NCI-H187 (cell line): ENCODE results near the gene TUFM.
"Not testable (repeated sequence)": the region's sequence is repeated elsewhere in the genome, so short reads cannot be mapped to it uniquely, and the experiment has no call there.

Source experiments
- DNase-seq, 2 experiments: peaks; one replicate each; lab custom pipeline; 2025; lab: John Stamatoyannopoulos, UW

The TUFM gene

DNA sequence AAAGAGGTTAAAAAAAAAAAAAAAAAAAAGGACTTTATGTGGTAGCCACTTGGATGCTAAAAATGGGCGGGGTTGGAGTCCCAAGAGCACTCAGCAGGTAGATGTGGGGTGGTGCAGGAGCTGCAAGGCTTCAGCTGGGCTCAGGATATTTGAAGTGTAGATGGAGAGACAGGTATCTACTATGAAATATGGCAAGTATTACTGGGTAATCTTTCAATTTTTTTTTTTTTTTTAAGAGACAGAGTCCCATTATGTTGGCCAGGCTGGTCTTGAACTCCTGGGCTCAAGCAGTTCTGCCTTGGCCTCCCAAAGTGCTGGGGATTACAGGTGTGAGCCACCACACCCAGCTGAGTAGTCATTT, 7.6 kb downstream of the TUFM start:
- DNase-seq: no peak

DNA sequence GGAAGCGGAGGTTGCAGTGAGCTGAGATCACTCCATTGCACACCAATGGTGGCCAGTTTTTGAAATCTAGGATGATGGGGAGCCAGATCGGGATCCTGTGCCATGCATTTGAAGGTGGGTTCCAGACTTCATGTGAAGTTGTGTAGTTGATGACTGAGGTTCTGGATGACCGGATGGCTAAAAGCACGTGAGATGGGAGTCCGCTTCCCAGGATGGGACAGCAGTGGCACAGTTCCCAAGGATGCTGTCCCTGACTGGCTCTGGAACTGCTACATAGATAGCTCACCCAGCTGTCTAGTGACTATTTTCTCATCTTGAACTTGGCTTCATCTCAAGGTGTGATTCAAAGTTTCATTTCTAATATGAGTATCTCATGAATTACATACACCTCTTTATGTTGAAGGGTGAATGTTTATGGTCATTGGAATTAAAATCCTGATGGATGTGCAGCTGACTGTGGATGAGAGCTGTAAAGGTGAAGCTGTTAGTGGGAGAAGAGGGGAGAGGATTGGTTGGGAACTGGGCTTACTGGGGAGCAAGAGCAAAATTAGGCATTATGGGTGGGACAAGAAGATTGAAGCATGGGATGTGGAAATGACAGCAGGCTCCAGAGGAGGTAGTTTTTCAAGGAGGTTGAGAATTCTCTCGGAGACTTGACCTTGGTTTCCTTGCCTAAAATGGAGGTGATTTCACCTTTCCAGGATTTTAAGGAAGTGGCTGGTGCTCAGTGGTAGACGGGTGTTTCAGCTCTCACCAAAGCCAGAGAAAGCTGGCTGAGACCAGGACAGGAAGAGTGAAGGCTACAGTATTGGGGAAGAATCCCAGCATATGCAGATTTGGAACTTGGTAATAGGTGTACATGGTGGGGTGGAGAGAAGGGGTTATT, 8.2 kb downstream of the TUFM start:
- no peak for DNase-seq

DNA sequence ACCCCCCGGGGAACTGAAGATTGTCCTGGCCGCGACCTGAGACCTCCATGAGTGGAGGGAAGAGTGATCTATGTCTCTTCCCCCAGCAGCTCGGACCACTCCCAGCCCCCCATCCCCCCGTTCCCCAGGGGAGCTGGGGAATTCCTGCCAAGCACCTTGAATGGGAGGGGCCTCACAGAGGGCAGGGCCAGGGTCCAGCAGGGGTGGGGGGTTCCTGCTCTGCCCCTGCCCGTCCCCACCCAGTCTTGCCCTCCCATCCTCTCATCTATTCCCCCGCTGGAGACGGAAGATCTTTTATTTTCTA, 9.4 kb downstream of the TUFM start:
- DNase-seq: no peak

DNA sequence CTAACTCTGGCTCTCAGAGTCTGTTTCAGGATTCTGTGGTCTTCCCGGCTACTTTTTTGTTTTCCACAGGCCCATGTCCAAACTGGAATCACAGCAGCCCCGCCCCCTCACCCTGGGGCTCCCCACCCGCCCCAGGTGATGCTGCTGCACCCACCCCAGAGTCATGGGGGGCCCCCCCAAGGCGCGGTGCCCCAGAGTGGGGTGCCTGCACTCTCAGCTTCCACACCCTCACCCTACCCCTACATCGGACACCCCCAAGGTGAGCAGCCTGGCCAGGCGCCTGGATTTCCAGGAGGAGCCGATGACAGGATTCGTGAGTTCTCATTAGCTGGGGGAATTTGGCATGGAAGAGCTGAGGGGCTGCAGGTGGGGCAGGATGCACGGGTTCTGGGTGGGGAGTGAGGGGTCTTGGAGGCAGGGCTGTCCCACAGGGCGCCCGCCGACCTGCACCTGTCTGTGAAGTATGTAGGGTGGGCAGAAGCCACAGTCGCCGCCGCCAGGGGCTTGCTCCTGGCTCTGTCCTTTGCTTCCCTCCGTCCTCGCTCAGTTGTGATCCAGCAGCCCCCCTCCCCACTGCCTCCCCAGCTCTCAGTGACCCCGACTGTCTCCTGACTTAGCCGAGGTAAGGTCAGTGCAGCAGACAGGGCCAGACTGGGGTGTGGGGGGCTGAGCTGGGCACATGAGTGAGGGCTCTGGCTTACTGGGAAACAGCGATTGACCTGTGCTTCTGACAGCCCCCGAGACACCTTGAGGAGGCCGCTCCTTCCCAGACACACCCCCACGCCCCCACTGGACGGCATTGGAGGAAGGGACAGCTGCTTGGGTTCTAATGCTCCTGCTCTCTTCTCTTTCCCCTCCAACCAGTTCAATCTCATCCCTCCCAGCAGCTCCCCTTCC, 10.0 kb downstream of the TUFM start:
- no peak for DNase-seq

DNA sequence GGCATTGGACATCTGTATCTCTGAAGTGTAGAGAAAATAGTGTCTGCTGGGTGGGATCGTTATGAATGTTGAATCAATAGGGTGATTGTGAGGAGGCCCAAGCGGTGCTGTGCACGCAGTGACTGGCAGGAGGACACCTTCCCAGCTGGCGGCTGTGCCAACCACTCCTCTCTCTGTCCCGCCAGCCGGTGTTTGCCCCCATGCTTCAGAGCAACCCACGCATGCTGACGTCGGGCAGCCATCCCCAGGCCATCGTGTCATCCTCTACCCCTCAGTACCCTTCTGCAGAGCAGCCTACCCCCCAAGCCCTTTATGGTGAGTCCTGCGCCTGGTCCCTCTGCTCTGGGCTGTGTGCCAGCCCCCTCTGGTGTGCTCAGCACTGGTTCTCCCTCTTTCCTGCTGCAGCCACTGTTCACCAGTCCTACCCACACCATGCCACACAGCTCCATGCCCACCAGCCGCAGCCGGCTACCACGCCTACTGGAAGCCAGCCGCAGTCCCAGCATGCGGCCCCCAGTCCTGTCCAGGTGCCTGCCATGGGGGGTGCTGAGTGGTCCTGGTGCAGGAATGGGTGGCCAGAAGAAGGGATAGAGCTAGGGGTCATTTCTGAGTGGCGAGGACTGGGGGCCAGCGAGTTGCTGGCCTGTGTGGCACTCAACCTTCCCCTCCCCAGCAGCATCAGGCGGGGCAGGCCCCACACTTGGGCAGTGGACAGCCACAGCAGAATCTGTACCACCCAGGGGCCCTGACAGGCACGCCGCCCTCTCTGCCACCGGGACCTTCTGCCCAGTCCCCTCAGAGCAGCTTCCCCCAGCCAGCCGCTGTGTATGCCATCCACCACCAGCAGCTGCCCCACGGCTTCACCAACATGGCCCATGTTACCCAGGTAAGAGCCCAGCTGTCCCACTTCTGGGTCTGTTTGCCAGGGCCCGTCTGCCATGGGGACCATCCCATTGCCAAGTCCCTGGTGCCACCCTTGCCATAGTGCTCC, 11.0 kb downstream of the TUFM start:
- no peak for DNase-seq

DNA sequence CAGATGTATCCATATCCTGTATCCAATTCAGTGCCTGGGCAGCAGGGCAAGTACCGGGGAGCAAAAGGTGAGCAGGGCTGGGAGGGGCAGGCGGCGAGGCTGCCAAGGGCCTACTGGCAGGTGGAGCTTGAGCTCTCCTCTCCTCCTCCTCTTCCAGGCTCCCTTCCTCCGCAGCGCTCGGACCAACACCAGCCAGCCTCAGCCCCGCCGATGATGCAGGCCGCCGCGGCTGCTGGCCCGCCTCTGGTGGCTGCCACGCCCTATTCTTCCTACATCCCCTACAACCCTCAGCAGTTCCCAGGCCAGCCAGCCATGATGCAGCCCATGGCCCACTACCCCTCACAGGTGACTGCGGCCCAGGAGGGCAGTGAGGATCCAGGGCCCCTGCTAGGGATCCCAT, 11.8 kb downstream of the TUFM start:
- DNase-seq: no peak

DNA sequence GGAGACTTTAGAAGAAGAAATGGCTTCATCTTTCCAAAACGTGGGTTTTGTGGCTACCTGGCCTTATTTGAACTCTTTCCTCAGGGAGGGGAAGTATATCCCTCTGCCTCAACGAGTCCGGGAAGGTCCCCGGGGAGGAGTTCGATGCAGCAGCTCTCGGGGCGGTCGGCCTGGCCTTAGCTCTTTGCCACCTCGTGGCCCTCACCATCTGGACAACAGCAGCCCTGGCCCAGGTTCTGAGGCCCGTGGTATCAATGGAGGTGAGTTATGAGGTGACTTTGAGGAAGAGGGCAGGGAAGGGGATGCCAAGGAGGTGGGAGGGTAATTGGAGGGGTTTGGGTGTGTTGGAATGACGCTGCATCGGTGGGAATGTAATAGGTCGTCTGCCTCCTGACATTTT, 15.6 kb downstream of the TUFM start:
- DNase-seq: no peak

DNA sequence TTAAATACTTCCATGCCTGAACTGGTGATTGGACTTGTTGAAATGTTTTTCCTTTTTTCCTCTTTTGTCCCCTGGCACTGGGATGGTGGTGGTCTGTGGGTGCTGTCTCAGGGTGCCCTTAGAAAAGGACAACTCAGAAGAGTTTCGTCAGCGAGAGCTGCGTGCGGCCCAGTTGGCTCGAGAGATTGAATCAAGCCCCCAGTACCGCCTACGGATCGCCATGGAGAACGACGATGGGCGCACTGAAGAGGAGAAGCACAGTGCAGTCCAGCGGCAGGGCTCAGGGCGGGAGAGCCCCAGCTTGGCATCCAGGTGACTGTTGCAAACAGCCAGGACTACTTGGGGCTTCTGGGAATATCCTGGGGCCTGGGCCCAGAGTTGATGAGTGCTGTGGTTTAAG, 16.4 kb downstream of the TUFM start:
- no peak for DNase-seq

DNA sequence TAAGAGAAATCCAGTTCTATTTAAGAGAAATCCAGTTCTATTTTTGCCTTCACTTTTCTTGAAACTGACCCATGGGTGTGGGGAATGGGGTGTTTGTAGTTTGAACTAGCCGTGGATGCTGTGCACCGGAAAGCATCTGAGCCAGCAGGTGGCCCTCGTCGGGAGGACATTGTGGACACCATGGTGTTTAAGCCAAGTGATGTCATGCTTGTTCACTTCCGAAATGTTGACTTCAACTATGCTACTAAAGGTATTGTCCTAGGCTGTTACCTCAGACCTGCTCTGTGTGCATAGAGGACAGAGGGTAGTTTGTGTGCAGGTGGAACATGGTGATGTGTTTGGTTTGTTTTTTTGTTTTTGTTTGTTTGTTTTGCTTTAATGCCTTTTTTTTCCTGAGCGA, 20.0 kb downstream of the TUFM start:
- DNase-seq: no peak

DNA sequence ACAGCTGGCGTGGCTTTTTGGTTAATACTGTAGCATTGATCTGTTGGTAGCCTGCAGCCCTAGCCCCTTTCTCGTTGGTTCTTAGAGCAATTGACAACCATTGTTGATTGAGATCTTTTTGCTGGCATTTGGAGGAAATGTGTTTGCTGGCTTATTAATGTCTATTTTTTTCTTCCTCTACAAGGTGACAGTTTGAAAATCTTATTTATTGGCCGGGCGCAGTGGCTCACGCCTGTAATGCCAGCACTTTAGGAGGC, 21.5 kb downstream of the TUFM start:
- DNase-seq: no peak

DNA sequence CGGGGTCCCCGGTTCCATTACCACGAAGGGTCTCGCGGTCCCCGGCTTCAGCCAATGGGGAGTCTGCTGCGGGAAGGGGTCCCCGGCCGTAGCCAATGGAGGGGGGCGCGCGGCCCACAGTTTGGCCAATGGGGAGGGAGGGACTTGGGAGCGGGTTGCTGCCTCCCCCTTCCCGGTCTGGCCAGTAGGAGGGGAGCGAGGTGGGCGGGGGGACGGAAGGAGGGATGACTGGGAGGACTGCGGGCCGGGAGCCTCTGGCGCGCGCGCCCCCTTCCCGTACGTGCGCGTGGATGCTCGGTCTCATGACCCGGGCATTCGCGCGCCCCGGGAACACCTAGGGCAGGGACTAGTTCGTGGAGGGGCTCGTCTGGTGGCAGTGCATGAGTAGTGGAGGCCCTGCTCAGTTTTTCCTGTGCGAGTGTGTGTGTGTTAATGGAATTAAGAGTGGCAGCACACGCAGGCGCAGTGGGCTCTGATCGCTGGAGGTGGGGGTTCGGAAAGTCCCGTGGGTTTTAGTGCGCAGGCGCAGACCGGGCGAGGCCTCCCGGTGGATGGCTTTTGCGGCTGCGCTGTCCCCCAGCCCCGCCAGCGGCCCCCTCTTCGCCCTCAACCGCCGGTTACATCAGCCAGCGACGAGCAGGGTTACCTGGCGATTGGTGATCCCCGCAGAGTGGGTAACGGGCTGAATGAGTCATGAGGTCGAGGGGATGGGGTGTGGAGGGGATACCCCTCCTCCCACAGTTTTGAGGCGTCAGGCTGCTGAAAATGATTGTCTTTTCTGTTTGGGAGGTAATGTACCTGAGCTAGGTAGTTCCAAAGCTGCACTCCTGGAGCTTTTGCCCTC, 22.1 kb downstream of the TUFM start:
- DNase-seq: peak; percentile 71 to 83

DNA sequence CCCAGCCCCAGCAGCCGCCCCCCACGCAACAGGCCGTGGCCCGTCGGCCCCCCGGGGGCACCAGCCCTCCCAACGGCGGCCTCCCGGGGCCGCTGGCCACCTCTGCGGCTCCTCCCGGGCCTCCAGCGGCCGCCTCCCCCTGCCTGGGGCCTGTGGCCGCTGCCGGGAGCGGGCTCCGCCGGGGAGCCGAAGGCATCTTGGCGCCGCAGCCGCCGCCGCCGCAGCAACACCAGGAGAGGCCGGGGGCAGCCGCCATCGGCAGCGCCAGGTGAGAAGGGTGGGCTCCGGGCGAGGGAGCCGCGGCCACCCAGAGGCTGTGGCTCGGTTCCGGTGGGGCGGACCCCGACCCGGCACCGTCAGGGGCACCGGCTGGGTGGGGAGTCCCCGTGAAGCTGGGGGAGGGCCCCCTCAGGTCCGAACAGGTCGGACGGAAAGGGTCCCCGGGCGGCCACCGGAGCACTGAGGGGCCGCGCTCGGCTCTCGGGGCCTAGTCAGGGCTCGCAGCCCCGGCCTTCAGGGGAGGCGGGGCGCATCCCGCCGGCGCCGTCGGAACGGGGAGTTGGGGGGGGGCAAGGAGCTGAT, 22.8 kb downstream of the TUFM start:
- no peak for DNase-seq

DNA sequence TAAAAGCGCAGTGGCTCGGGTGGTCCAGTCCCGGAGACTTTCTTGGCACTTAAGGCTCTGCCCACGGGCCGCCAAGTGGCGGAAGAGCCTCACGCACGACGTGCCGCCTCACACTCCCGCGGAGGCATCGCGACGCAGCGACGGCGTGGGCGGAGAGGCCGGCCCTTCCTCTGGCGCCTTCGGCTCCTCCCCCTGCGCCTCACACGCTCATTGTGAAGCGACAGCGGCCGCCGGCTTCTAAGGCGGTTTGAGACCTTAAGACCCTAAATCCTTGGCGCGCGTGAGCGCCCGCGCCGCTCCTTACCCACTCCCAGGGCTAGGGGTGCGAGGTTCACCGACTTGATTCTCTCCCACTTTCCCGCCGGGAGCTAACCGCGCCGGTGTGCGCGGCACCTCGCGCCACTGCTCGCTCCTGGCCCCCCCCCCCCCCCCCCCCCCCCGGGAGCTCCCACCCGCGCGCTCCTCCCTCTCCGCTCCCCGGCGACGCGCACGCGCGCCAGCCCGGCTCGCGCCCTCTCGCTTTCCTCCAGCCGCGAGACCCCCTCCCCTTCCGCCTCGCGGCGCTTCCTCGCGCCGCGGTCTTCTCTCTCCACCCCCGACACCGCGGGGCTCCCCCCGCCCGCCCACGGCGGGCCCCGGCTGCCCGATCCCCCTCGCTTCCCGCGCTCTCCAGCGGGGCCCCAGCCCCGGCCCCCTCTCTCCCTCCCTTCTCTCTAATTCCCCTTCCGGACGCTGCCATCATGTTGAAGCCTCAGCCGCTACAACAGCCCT, 23.4 kb downstream of the TUFM start, which contains the start of gene ATXN2L:
TSS of gene ATXN2L (plus strand) at position 480 of the 771 bp plus-strand sequence. CDS start at position 741, 261 bp downstream.
- peak; percentile 66 to 74 for DNase-seq

DNA sequence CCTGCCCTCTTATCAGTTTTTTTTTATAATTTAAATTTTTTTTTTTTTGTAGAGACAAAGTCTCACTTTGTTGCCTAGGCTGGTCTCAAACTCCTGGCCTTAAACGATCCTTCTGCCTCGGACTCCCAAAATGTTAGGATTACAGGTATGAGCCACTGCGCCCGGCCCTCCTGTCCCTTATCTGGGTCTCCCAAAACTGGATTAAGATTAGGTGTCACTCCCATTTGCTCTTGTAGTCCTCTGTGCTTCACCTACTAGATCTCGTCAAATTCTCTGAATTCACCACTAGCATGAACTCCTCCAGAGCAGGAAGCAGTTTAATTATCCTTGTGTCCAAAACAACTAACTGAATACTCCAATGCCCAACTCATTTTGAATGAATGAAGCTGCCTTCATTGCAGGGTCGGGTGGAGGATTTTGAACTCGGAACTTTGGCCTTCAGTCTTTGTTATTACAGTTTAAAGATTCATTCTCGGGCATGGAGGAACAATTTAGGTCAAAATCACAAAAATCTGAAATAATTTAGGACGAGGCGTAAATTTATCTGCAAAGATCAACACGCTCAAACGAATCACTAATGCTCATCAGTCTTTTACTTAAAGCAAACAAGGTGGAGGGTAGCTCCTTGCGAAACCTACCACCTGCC, 24.2 kb downstream of the TUFM start:
- no peak for DNase-seq

DNA sequence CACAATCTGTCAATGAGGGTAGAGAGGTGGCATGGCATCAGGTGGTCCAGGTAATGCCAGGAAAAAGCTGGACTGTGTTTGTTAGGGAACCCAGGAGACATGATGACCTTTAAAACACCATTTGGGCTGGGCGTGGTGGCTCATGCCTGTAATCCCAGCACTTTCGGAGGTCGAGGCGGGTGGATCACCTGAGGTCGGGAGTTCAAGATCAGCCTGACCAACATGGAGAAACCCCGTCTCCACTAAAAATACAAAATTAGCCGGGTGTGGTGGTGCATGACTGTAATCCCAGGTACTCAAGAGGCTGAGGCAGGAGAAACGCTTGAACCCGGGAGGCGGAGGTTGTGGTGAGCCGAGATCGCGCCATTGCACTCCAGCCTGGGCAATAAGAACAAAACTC, 25.6 kb downstream of the TUFM start:
- not testable (repeated sequence) for DNase-seq

DNA sequence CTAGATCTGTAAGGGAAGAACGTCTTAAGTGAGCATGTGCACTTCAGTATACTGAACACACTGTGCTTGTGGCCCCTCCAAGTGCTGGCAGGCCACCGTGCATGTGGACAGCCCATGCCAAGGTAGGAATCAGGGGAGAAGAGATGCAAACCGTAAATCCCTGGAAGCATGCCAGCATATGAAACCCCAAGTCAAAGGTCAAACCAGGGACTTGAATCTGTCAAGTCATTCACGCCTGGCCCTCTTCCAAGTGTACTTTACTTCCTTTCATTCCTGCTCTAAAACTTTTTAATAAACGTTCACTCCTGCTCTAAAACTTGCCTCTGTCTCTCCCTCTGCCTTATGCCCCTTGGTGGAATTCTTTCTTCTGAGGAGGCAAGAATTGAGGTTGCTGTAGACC, 26.1 kb downstream of the TUFM start:
- DNase-seq: no peak

DNA sequence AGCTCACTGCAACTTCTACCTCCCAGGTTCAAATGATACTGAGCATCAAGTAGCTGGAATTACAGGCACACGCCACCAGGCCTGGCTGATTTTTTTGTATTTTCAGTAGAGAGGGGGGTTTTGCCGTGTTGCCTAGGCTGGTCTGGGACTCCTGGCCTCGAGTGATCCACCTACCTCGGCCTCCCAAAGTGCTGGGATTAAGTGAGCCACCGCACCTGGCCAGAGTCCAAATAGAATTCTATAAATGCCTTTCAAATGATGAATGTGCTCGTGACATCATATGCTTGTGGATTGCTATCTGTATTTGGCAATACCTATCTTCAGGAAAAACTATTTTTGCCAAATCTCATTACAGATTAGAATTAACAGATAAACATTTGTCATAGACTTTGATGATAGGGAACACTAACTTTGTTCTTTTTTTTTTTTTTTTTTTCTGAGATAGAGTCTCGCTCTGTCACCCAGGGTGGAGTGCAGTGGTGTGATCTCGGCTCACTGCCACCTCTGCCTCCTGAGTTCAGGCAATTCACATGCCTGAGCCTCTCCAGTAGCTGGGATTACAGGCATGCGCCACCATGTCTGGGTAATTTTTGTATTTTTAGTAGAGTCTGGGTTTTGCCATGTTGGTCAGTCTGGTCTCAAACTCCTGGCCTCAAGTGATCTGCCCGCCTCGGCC, 38.6 kb downstream of the TUFM start:
- not testable (repeated sequence) for DNase-seq

DNA sequence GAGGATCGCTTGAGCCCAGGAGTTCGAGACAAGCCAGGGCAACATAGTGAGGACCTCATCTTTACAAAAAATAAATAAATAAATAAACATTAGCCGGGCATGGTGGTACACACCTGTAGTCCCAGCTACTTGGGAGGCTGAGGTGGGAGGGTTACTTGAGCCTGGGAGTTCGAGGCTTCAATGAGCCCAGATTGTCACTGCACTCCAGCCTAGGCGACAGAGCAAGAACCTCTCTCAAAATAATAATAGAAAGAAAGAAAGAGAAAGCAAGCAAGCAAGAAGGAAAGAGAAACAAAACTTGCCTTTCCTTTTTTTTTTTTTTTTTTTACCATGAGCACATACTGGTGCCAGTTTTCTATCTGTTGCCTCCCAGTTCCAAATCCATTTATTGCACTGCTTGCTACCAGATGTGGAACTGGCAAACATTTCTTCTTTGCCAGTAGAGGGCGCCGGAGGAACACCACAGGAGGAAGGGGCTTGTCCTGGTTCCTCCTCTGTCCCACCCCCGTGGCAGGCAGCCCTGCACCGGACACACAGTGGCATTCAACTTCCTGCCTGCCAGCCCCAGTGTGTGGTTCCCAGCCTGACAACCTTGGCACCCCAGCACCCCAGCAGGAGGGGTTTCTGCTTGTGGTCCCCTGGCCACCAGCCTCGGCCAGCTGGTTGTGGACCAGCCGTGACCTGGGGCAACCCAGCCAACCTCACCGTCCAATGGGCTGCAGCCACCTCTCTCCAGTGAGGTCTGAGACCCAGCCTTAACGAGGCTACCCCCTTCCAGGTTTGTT, 43.7 kb downstream of the TUFM start:
- not testable (repeated sequence) for DNase-seq
